Gastroesophageal sphincter (tissue), 4 donors: ENCODE measurements around the gene NXPH4. TPM values are rescaled to one million over a fixed set of nuclear protein-coding genes. Genes with fewer than 3 reads are reported as not detected.

Experiments used
- ATAC-seq: fragments of 150-250 bp; one replicate; pipeline ENCODE4 v1.9.1; 2016; ENCODE audit warnings: mild to moderate bottlenecking, moderate library complexity
- H3K27ac ChIP-seq, 4 donors: fragments of 200-600 bp; sonication (generic) in 3 of 4; 1 replicate in 3 of 4; 2 replicates in 1 of 4; pipeline ENCODE4 v1.5.1; 2016 to 2019
- H3K27me3 ChIP-seq: fragments of 200-600 bp; sonication (generic); one replicate; pipeline ENCODE4 v1.5.1; 2019
- H3K36me3 ChIP-seq, 2 donors: fragments of 200-600 bp; sonication (generic); one replicate each; pipeline ENCODE4 v1.5.1; 2019; ENCODE audit warnings: control low read depth in 1 of 2
- H3K4me1 ChIP-seq, 3 donors: fragments of 200-600 bp; sonication (generic); 1 replicate in 2 of 3; 2 replicates in 1 of 3; pipeline ENCODE4 v1.5.1; 2016 to 2019; ENCODE audit warnings: control low read depth in 2 of 3
- H3K4me3 ChIP-seq, 2 donors: fragments of 200-600 bp; sonication (generic); one replicate each; pipeline ENCODE4 v1.5.1; 2019; ENCODE audit warnings: mild to moderate bottlenecking in 1 of 2, moderate library complexity in 1 of 2
- H3K9me3 ChIP-seq, 3 donors: fragments of 200-600 bp; sonication (generic); one replicate each; pipeline ENCODE4 v1.5.1; 2017 to 2019; ENCODE audit warnings: control low read depth in 2 of 3
- EP300 ChIP-seq: sonication (generic); formaldehyde crosslinking; IDR thresholded peaks from one replicate; pipeline ENCODE4 v1.6.1; 2017; ENCODE audit warnings: antibody characterized with exemption, mild to moderate bottlenecking
- POLR2A ChIP-seq, 2 donors: fragments of 450-650 bp; IDR thresholded peaks; one replicate each; pipeline ENCODE4 v1.6.1; 2017; ENCODE audit warnings: antibody characterized with exemption in 2 of 2, mild to moderate bottlenecking in 2 of 2, moderate library complexity in 1 of 2
- POLR2AphosphoS5 ChIP-seq: sonication (generic); formaldehyde crosslinking; IDR thresholded peaks from one replicate; pipeline ENCODE4 v1.6.1; 2017; ENCODE audit warnings: antibody characterized with exemption
- WGBS, 2 donors: methylation state at CpG; one replicate each; pipeline ENCODE4 v1.1.5; 2018; ENCODE audit warnings: low coverage in 1 of 2; 5-methylcytosine and 5-hydroxymethylcytosine counted together
- total RNA-seq, 4 donors: library from RNA; depleted of rRNA; stranded (reverse); fragments of >200 nt; gene quantifications; one replicate each; pipeline ENCODE4 v1.1.0, GENCODE V29; 2016
- TF ChIP-seq, protein P1 (sequence below), 4 experiments: fragments of 200-600 bp in 2 of 4; fragments of 450-650 bp in 2 of 4; sonication (generic) in 1 of 4; IDR thresholded peaks; one replicate each; pipeline ENCODE4 v1.5.1; 2017 to 2019; ENCODE audit warnings: antibody characterized with exemption in 4 of 4, mild to moderate bottlenecking in 2 of 4, moderate library complexity in 2 of 4

Gene NXPH4
- total RNA-seq, 4 donors from 2014 or later = 1.1 TPM; not detected in 3

DNA sequence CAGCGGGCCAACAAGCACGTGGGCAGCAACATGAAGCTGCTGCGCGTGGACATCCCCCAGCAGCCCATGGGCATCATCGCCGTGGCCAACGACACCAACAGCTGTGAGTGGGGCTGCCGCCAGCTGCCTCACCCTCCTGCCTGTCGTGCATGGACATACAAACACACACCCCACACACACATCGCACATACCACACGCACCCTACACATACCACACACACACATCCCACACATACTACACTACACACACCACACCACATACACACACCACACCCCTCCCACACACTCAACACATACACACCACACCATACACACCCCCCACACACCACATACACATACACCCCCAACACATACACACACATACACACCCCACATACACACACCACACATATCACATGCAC lies 25.2 kb upstream of the NXPH4 start:
- Histone ChIP-seq H3K4me3 (no peak overlapping the region), H3K4me1 (peaks cover 0 to 9% (median 0%) of the 10 kb centered on the region in 3 donors), H3K9me3 (no peaks in the 10 kb centered on the region), H3K36me3 (peaks cover 0 to 99% of the 10 kb centered on the region in 2 donors), H3K27me3 (no peaks in the 10 kb centered on the region), H3K27ac (no peak overlapping the region)
- no peak for ATAC-seq
- TF ChIP-seq POLR2AphosphoS5 (no peak), POLR2A (IDR thresholded peaks at IDR 0.05) (no peak), EP300 (no peak)
- TF ChIP-seq, protein P1, sequence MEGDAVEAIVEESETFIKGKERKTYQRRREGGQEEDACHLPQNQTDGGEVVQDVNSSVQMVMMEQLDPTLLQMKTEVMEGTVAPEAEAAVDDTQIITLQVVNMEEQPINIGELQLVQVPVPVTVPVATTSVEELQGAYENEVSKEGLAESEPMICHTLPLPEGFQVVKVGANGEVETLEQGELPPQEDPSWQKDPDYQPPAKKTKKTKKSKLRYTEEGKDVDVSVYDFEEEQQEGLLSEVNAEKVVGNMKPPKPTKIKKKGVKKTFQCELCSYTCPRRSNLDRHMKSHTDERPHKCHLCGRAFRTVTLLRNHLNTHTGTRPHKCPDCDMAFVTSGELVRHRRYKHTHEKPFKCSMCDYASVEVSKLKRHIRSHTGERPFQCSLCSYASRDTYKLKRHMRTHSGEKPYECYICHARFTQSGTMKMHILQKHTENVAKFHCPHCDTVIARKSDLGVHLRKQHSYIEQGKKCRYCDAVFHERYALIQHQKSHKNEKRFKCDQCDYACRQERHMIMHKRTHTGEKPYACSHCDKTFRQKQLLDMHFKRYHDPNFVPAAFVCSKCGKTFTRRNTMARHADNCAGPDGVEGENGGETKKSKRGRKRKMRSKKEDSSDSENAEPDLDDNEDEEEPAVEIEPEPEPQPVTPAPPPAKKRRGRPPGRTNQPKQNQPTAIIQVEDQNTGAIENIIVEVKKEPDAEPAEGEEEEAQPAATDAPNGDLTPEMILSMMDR (IDR thresholded peaks at IDR 0.05) = no peak
- 82 to 91% methylated on average over 5 to 9 of the region's 11 CpGs for WGBS, 2 donors

GRCh38 chr12:57192920-57193319 lies 23.7 kb upstream of the NXPH4 start:
- Histone ChIP-seq H3K27ac (no peak overlapping the region), H3K9me3 (no peaks in the 10 kb centered on the region), H3K27me3 (no peaks in the 10 kb centered on the region), H3K36me3 (peaks cover 0 to 99% of the 10 kb centered on the region in 2 donors), H3K4me1 (peaks cover 0 to 9% (median 0%) of the 10 kb centered on the region in 3 donors), H3K4me3 (no peak overlapping the region)
- TF ChIP-seq POLR2A (IDR thresholded peaks at IDR 0.05) = no peak
- no peak for TF ChIP-seq POLR2AphosphoS5
- TF ChIP-seq, protein P1 (IDR thresholded peaks at IDR 0.05) = no peak
- TF ChIP-seq EP300 = no peak
- 60% methylated on average over 4 of the region's 16 CpGs; no CpG with 5 or more reads in 1 of the 2 donors for WGBS, 2 donors
- no peak for ATAC-seq

DNA sequence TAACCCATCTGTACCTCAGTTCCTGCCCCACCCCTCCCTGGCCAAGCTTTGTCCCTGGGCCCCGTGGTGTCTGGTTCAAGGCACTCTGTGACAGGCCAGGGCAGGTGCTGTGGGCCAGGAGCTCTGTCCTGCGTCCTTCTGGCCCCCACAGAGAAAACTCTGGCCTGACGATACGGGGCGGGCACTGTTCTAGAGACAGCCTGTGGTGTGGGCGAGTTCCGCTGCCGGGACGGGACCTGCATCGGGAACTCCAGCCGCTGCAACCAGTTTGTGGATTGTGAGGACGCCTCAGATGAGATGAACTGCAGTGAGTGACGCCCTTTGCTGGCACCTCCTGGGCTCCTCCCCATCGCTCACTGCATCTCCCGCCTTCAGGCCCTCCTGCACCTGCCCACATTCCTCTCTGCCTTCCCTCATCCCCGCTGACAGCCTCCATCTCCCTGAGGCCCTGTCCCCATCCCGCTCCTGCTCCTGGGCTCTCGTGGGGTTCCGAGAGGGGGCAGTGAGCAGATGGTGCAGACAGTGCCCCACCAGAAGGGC lies 22.8 kb upstream of the NXPH4 start:
- WGBS, 2 donors = 65 to 84% methylated on average over 5 to 8 of the region's 19 CpGs
- peaks cover 0 to 9% (median 0%) of the 10 kb centered on the region in 3 donors for H3K4me1 ChIP-seq
- no peaks in the 10 kb centered on the region for H3K27me3 ChIP-seq
- no peak overlapping the region for H3K4me3 ChIP-seq
- ATAC-seq = no peak
- H3K27ac ChIP-seq = no peak overlapping the region
- no peaks in the 10 kb centered on the region for H3K9me3 ChIP-seq
- peaks cover 0 to 99% of the 10 kb centered on the region in 2 donors for H3K36me3 ChIP-seq
- TF ChIP-seq POLR2A (IDR thresholded peaks at IDR 0.05) (no peak), EP300 (no peak), POLR2AphosphoS5 (no peak)
- TF ChIP-seq, protein P1 (IDR thresholded peaks at IDR 0.05) = no peak

DNA sequence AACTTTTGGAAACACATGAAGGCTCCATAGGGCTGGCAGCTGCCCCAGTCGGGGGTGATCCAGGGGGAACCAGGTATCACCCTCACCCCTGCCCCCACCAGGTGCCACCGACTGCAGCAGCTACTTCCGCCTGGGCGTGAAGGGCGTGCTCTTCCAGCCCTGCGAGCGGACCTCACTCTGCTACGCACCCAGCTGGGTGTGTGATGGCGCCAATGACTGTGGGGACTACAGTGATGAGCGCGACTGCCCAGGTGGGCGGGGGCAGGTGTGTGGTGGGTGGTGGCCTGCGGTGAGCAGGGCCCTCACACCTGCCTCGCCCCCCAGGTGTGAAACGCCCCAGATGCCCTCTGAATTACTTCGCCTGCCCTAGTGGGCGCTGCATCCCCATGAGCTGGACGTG lies 22.3 kb upstream of the NXPH4 start:
- Histone ChIP-seq H3K36me3 (peaks cover 0 to 99% of the 10 kb centered on the region in 2 donors), H3K4me3 (no peak overlapping the region), H3K9me3 (no peaks in the 10 kb centered on the region), H3K4me1 (peaks cover 0 to 9% (median 0%) of the 10 kb centered on the region in 3 donors), H3K27ac (no peak overlapping the region), H3K27me3 (no peaks in the 10 kb centered on the region)
- no peak for TF ChIP-seq POLR2A (IDR thresholded peaks at IDR 0.05)
- TF ChIP-seq, protein P1 (IDR thresholded peaks at IDR 0.05) = no peak
- TF ChIP-seq EP300 = no peak
- no peak for TF ChIP-seq POLR2AphosphoS5
- no CpG with 5 or more reads among the region's 18 CpGs for WGBS, 2 donors
- ATAC-seq = no peak

DNA sequence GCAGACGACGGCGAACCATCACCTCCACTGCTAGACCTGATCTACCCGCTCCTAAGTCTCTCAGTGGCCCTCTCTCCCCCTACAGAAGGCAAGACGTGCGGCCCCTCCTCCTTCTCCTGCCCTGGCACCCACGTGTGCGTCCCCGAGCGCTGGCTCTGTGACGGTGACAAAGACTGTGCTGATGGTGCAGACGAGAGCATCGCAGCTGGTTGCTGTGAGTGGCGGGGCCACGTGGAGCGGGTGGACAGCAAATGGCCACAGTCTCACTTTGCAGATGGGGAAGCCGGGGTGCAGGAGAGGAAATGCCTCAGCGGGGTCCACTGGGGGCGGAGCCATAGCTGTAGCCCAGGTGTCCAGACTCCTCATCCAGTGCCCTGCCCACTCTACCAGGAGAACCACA lies 21.4 kb upstream of the NXPH4 start:
- no peak overlapping the region for H3K4me3 ChIP-seq
- WGBS, 2 donors = 90% methylated on average over 2 of the region's 19 CpGs; no CpG with 5 or more reads in 1 of the 2 donors
- no peak for ATAC-seq
- H3K27ac ChIP-seq = no peak overlapping the region
- H3K27me3 ChIP-seq = no peaks in the 10 kb centered on the region
- peaks cover 0 to 100% of the 10 kb centered on the region in 2 donors for H3K36me3 ChIP-seq
- TF ChIP-seq EP300 (no peak), POLR2A (IDR thresholded peaks at IDR 0.05) (no peak), POLR2AphosphoS5 (no peak)
- TF ChIP-seq, protein P1 (IDR thresholded peaks at IDR 0.05) = no peak
- no peaks in the 10 kb centered on the region for H3K9me3 ChIP-seq
- H3K4me1 ChIP-seq = peaks cover 0 to 5% (median 0%) of the 10 kb centered on the region in 3 donors
